SH-SY5Y (cell line): ENCODE data around the gene MYBPC2.

Experiments used
- GATA2 ChIP-seq: IDR thresholded peaks from 2 replicates; pipeline ENCODE4 v1.6.1; 2011; ENCODE audit warnings: mild to moderate bottlenecking, low read depth, low read length
- GATA3 ChIP-seq: IDR thresholded peaks from 2 replicates; pipeline ENCODE4 v1.6.1; 2011; ENCODE audit warnings: low read depth, mild to moderate bottlenecking, low read length, moderate library complexity

- TF ChIP-seq GATA2 (no peak), GATA3 (no peak)
Measured at GRCh38 chr19:50475736-50476223, 43.1 kb downstream of the MYBPC2 start.
